ENCODE results near the gene PRKCSH.

DNA sequence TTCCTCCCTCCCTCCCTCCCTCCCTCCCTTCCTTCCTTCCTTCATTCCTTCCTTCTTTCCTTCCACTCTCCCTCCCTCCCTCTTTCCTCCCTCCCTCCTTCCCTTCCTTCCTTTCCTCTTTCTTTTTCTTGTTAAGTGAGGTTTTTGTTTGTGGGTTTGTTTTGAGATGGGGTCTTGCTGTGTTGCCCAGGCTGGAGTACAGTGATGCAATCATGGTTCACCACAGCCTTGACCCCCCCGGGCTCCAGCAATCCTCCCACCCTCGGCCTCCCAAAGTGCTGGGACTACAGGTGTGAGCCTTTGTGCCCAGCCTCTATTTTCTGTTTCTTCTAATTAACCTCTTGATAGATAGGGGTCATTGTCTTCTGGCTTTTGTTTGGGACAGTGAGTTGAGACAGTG lies 26.0 kb downstream of the PRKCSH start:
- TF ChIP-seq, protein P1, sequence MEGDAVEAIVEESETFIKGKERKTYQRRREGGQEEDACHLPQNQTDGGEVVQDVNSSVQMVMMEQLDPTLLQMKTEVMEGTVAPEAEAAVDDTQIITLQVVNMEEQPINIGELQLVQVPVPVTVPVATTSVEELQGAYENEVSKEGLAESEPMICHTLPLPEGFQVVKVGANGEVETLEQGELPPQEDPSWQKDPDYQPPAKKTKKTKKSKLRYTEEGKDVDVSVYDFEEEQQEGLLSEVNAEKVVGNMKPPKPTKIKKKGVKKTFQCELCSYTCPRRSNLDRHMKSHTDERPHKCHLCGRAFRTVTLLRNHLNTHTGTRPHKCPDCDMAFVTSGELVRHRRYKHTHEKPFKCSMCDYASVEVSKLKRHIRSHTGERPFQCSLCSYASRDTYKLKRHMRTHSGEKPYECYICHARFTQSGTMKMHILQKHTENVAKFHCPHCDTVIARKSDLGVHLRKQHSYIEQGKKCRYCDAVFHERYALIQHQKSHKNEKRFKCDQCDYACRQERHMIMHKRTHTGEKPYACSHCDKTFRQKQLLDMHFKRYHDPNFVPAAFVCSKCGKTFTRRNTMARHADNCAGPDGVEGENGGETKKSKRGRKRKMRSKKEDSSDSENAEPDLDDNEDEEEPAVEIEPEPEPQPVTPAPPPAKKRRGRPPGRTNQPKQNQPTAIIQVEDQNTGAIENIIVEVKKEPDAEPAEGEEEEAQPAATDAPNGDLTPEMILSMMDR (IDR thresholded peaks at IDR 0.05 in 2 of 3, conservative IDR thresholded peaks at IDR 0.05 in 1 of 3; ENCODE audit: borderline replicate concordance in 1 of 3, insufficient read depth in 1 of 3, low read depth in 2 of 3, low read length in 2 of 3): no peak
- TF ChIP-seq JUND (IDR thresholded peaks at IDR 0.05) (no peak), POLR2AphosphoS5 (IDR thresholded peaks at IDR 0.05; ENCODE audit: low read depth, low read length) (no peak), POLR2A (IDR thresholded peaks at IDR 0.05; ENCODE audit: borderline replicate concordance, extremely low read depth, insufficient read depth, insufficient read length) (no peak), SP1 (IDR thresholded peaks at IDR 0.05; ENCODE audit: low read depth) (no peak), ELF1 (IDR thresholded peaks at IDR 0.05; ENCODE audit: borderline replicate concordance, low read depth) (no peak), ZFX (IDR thresholded peaks at IDR 0.05) (no peak), SIN3A (IDR thresholded peaks at IDR 0.05; ENCODE audit: low read depth) (no peak), EGR1 (IDR thresholded peaks at IDR 0.05; ENCODE audit: low read depth) (no peak), EZH2phosphoT487 (IDR thresholded peaks at IDR 0.05; ENCODE audit: borderline replicate concordance) (no peak)
- TF ChIP-seq, protein P2, sequence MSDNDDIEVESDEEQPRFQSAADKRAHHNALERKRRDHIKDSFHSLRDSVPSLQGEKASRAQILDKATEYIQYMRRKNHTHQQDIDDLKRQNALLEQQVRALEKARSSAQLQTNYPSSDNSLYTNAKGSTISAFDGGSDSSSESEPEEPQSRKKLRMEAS (IDR thresholded peaks at IDR 0.05): no peak

Data from HCT116 (cell line).